ENCODE data around the gene ZNF214.

Gene ZNF214

GRCh38 chr11:7020183-7020917 lies at the start of gene ZNF214, which contains the start of gene NLRP14:
ZNF214 (minus strand) TSS chr11:7020346; CDS start chr11:7002835, 17,511 bp downstream.
NLRP14 (plus strand) TSS chr11:7020479; CDS start chr11:7038587, 18,108 bp downstream.
- no peak for TF ChIP-seq CTCF (conservative IDR thresholded peaks at IDR 0.05; ENCODE audit: control insufficient read depth, insufficient read depth, low read depth, low read length)
- peak; percentile 90 for DNase-seq (ENCODE audit: low read depth)
- peak within 1 kb of the TSS; percentile 93 for H3K4me3 ChIP-seq (ENCODE audit: control insufficient read depth, low read depth, low read length)

DNA sequence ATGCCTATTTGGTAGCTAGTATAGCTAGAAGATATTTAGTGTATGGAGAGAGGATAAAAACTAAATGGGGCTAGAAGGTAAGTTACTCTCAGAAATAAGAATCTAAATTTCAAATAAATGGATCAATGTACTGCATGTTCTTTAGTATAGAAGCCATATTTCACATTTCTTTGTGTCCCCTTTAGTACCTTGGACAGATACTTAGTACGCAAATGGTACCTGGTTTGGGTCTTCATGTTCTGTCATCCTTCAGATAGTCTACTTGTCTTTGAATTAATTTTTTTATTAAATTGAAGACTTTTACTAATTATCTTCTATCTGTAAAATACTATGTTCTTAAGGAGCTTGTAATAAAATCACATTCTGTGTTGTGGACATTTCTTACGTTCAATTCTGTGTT lies 42.4 kb upstream of the ZNF214 start:
- TF ChIP-seq CTCF (conservative IDR thresholded peaks at IDR 0.05; ENCODE audit: control insufficient read depth, insufficient read depth, low read depth, low read length), result no peak
- no peak overlapping the region for H3K4me3 ChIP-seq (ENCODE audit: control insufficient read depth, low read depth, low read length)
- no peak for DNase-seq (ENCODE audit: low read depth)

- peak; percentile 85 for DNase-seq (ENCODE audit: low read depth)
- TF ChIP-seq CTCF (conservative IDR thresholded peaks at IDR 0.05; ENCODE audit: control insufficient read depth, insufficient read depth, low read depth, low read length), result no peak
- no peak overlapping the region for H3K4me3 ChIP-seq (ENCODE audit: control insufficient read depth, low read depth, low read length)
These were observed 40.7 kb upstream of the ZNF214 start for GRCh38 chr11:7060868-7061267.

DNA sequence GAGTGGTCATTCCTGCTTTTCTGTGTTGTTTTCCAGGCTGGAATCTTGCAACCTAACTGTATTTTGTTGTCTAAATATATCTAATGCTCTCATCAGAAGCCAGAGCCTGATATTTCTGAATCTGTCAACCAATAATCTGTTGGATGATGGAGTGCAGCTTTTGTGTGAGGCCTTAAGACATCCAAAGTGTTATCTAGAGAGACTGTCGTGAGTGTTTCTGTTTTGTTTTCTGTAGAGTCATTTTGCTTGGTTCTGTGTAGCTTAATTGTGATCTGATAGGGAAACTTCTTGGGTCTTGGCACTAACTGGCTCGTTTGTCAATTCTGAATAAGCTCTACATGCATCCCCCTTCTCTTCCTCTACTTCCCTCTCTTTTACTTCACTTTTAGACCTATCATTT lies 37.5 kb upstream of the ZNF214 start:
- no peak for TF ChIP-seq CTCF (conservative IDR thresholded peaks at IDR 0.05; ENCODE audit: control insufficient read depth, insufficient read depth, low read depth, low read length)
- DNase-seq (ENCODE audit: low read depth), result no peak
- no peak overlapping the region for H3K4me3 ChIP-seq (ENCODE audit: control insufficient read depth, low read depth, low read length)

DNA sequence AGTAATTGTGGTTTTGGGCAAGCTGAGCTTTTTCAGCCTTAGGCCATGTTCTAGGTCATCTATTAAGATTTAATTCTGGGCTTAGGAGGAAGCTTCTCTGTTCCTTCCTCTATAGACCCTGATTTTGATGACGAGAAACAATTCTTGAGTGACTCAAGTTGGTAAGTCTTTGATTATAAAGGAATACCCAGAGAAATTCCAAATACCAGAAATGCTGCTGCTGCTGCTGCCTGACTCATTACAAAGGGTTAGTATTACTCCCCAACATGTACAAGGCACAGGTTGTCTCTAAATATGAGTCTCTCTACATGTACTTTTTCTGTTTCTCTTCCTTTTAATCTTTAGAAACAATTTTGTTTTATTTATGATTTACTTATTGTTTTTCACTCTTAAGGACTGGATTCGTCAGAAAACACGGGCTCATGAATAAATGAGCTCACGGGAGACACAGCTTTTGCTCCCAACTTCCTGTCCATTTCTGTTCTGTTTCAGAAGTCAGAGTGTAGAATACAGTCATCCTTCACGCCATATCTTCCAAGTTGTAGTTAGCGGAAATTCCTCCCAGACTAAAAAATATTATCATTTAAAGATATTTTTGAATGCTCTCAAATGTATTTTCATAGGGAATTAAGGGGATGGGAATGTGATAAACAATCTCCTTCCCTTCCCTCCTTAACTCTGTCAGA lies 36.8 kb upstream of the ZNF214 start:
- TF ChIP-seq CTCF (conservative IDR thresholded peaks at IDR 0.05; ENCODE audit: control insufficient read depth, insufficient read depth, low read depth, low read length), result no peak
- no peak overlapping the region for H3K4me3 ChIP-seq (ENCODE audit: control insufficient read depth, low read depth, low read length)
- DNase-seq (ENCODE audit: low read depth), result no peak

DNA sequence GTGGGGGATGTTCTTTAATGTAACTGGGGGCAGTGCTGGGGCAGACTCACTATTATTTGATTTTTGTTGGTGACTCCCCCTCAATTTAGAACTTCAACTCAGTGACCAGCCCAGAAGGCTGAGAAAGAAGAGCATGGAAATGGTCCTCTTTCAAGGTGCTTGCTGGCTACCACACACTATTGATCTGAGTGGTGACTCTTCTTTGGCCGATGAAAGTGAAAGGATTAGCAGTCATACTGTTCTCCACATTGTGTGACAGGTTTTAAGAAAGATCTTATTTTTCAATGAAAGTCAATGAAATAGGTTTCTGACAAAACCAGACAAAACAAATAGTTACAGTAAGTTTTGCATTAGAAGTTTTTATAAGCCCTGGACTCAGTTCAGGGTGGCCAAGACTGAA lies 30.0 kb upstream of the ZNF214 start:
- no peak overlapping the region for H3K4me3 ChIP-seq (ENCODE audit: control insufficient read depth, low read depth, low read length)
- no peak for DNase-seq (ENCODE audit: low read depth)
- TF ChIP-seq CTCF (conservative IDR thresholded peaks at IDR 0.05; ENCODE audit: control insufficient read depth, insufficient read depth, low read depth, low read length), result no peak

Measured in fibroblast of mammary gland (primary cell).